Activated naive CD8-positive, alpha-beta T cell treated with anti-CD3 and anti-CD28 coated beads, Interleukin-2, amount 10 ng/mL, durations not matched to agents 7 days and 5 days (primary cell): ENCODE results near the gene XRCC3. TPM values are rescaled to one million over a fixed set of nuclear protein-coding genes. Genes with fewer than 3 reads are reported as not detected.
"Not testable (repeated sequence)": the region's sequence is repeated elsewhere in the genome, so short reads cannot be mapped to it uniquely, and the experiment has no call there.

Source experiments
- ATAC-seq: fragments of 150-1000 bp; cut with Tn5 transposase; one replicate; pipeline ENCODE4 v1.10.0; 2021; ENCODE audit warnings: low read depth, moderate library complexity
- POLR2A ChIA-PET: fragments of 350-600 bp; sonication (Branson Sonifier 250); formaldehyde crosslinking; loops from one replicate; lab custom pipeline; 2021; ENCODE audit warnings: antibody characterized with exemption; lab: Charles Lee
- DNase-seq: peaks from one replicate; pipeline ENCODE4 v3.0.0; 2021
- H3K27ac Mint-ChIP-seq: one replicate; pipeline ENCODE4 v1.8.0; 2022; ENCODE audit warnings: mild to moderate bottlenecking, mixed read lengths
- H3K27me3 Mint-ChIP-seq: one replicate; pipeline ENCODE4 v1.8.0; 2022; ENCODE audit warnings: mild to moderate bottlenecking, moderate library complexity, mixed read lengths
- H3K36me3 Mint-ChIP-seq: one replicate; pipeline ENCODE4 v1.8.0; 2021; ENCODE audit warnings: mild to moderate bottlenecking, mixed read lengths
- H3K4me1 Mint-ChIP-seq: one replicate; pipeline ENCODE4 v1.8.0; 2021; ENCODE audit warnings: mixed read lengths
- H3K4me3 Mint-ChIP-seq: one replicate; pipeline ENCODE4 v1.8.0; 2022; ENCODE audit warnings: mild to moderate bottlenecking, moderate library complexity, mixed read lengths
- H3K9me3 Mint-ChIP-seq: one replicate; pipeline ENCODE4 v1.8.0; 2021; ENCODE audit warnings: mixed read lengths
- total RNA-seq, 2 experiments: library from RNA; stranded (reverse); gene quantifications; one replicate each; pipeline ENCODE4 v1.2.3, GENCODE V29; 2021

The XRCC3 gene
- total RNA-seq, 2 experiments from 2014 or later: 35.5 to 41.3 TPM

DNA sequence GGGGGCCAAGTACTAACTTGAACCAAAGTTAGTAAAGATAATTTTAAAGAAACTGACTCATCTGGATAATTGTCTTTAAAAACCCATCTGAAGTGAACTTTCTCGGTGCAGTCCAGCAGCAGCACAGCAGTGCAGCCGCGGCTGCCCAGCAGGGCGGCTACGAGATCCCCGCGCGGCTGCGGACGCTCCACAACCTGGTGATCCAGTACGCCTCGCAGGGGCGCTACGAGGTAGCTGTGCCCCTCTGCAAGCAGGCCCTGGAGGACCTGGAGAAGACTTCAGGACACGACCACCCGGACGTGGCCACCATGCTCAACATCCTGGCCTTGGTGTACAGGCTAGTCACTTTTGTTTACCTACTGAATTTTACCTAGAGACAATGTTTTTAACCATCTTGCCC, 52.7 kb downstream of the XRCC3 start:
- POLR2A ChIA-PET: no interaction called here

DNA sequence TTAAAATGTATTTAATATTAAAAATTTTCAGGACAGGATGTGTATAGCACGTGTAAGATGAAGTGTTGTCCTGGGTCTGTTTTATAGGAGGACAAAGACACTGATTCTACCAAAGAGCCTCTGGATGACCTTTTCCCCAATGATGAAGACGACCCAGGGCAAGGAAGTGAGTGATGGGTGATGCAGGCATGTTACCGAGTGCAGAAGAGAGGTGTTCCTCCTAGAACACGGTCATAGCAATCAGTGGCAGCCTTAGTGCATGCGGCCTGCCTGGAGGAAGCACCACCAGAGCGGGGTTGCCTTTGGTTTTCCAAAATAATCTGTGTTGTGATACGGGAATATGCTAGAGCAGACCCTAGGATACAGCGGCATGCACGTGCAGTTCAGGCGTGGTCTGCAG, 53.2 kb downstream of the XRCC3 start:
- no peaks in the 10 kb centered on the region for H3K9me3 Mint-ChIP-seq
- no peak for DNase-seq
- peaks cover 3% of the 10 kb centered on the region for H3K4me1 Mint-ChIP-seq
- ATAC-seq: no peak
- H3K27me3 Mint-ChIP-seq: no peaks in the 10 kb centered on the region
- H3K36me3 Mint-ChIP-seq: peaks cover 18% of the 10 kb centered on the region
- H3K4me3 Mint-ChIP-seq: no peak overlapping the region
- POLR2A ChIA-PET: interaction anchor here (0.5 kb wide), 1 partner anchor 12 kb away, joined by 4 read pairs; no protein-coding TSS in a partner anchor
- H3K27ac Mint-ChIP-seq: no peak overlapping the region

More for the DNA sequence above, 52.7 kb downstream of the XRCC3 start:
- H3K27me3 Mint-ChIP-seq: no peaks in the 10 kb centered on the region
- ATAC-seq (no peak), DNase-seq (no peak)
- H3K4me1 Mint-ChIP-seq: peaks cover 3% of the 10 kb centered on the region
- no peak overlapping the region for H3K4me3 Mint-ChIP-seq
- H3K36me3 Mint-ChIP-seq: peaks cover 18% of the 10 kb centered on the region
- no peaks in the 10 kb centered on the region for H3K9me3 Mint-ChIP-seq
- no peak overlapping the region for H3K27ac Mint-ChIP-seq

DNA sequence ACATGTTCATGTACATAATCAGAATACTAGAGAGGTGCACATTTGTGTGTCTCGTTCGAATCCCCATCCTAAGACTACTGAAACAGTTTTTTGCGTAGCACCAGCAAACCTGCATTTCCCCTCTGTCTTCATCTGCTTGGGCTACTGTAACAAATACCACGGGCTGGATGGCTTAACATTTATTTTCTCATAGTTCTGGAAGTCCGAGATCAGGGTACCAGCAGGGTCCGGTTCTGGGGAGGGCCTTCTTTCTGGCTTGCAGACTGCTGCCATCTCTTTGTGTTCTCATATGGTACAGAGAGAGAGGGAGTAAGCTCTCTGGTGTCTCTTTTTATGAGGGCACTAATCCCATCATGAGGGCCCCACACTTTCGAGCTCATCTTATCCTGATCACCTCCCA, 55.6 kb downstream of the XRCC3 start:
- no peak for DNase-seq
- Mint-ChIP-seq H3K27ac (no peak overlapping the region), H3K4me3 (no peak overlapping the region), H3K36me3 (peaks cover 17% of the 10 kb centered on the region), H3K9me3 (no peaks in the 10 kb centered on the region), H3K27me3 (no peaks in the 10 kb centered on the region), H3K4me1 (no peaks in the 10 kb centered on the region)
- no peak for ATAC-seq
- POLR2A ChIA-PET: no interaction called here

DNA sequence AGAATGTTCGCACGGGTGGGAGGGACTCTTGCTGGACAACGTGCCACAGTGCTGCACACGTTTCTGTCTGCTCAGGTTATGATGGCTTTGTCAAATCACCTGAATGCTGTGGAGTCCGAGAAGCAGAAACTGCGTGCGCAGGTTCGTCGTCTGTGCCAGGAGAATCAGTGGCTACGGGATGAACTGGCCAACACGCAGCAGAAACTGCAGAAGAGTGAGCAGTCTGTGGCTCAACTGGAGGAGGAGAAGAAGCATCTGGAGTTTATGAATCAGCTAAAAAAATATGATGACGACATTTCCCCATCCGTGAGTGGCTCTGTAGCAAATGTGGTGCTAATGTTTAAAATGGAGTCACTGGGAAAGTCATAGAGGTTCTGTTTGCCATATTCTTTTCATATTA, 57.8 kb downstream of the XRCC3 start:
- ATAC-seq (no peak), DNase-seq (no peak)
- Mint-ChIP-seq H3K27me3 (no peaks in the 10 kb centered on the region), H3K4me3 (no peak overlapping the region), H3K9me3 (no peaks in the 10 kb centered on the region), H3K27ac (no peak overlapping the region), H3K4me1 (no peaks in the 10 kb centered on the region), H3K36me3 (peaks cover 18% of the 10 kb centered on the region)
- POLR2A ChIA-PET: no interaction called here

DNA sequence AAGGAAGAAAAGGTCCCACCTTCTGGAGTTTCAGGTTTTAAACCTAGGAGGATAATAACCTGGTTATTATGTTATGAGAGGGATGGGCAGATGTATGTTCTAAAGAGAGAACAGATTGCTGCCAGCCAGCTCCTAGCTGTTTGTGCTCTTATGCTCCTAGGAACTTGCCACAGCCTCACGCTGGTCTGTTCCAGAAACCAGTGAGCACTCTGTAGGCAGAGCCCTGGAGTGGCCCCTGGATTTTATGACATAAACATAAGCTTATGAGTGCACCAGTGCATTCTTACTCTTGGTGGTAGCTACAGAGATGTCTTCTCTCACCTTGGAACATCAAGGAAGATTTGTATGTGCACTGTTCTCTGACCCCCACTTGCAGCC, 58.5 kb downstream of the XRCC3 start:
- Mint-ChIP-seq H3K9me3 (no peaks in the 10 kb centered on the region), H3K27me3 (no peaks in the 10 kb centered on the region), H3K36me3 (peaks cover 18% of the 10 kb centered on the region), H3K27ac (no peak overlapping the region), H3K4me3 (no peak overlapping the region), H3K4me1 (peaks cover 3% of the 10 kb centered on the region)
- DNase-seq: no peak
- POLR2A ChIA-PET: interaction anchor here (0.6 kb wide), 1 partner anchor 236 kb away, joined by 3 read pairs; no protein-coding TSS in a partner anchor
- ATAC-seq: no peak

DNA sequence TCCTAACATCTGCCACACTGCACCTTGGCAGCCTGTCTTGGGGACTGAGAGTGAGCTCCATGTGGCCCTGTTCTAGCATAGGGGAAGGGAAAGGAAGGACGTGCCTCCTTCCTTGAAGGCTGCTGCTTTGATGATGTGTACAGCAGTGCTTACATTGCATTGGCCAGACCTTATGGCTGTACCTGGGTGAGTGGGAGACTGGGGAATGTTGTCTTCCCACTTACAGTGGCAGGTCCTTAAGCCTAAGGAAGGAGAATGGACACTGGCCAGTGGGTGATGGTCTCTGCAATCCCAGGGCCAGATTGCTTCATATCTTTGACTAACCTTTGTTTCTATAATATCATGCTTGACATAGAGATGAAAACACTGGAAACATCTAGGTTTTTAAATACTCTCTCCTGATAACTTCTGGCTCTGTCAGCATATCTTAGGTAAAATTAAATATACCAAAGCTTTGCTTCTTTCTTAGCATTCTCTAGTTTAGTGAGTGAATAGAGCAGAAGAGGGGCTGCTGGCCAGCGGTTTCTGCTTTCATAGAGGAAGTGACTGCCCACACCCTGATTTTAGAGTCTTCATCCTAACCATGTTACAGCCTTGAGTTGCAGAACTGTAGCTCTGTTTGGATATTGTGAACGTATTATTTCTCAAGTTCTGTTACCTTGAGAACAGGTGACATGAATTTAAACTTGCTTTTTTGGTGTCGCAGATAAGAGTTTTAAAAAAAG, 59.1 kb downstream of the XRCC3 start:
- Mint-ChIP-seq H3K4me1 (peaks cover 3% of the 10 kb centered on the region), H3K27me3 (no peaks in the 10 kb centered on the region), H3K4me3 (no peak overlapping the region)

DNA sequence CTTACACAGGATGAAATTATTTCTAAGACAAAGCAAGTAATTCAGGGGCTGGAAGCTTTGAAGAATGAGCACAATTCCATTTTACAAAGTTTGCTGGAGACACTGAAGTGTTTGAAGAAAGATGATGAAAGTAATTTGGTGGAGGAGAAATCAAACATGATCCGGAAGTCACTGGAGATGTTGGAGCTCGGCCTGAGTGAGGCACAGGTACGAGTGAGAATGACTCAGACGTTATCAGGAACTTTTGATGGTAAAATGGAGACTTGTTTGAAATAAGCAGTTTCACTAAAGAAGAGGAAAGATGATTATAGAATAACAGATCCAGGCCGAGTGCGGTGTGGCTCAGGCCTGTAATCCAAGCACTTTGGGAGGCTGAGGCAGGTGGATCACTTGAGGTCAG, 60.6 kb downstream of the XRCC3 start:
- DNase-seq (no peak), ATAC-seq (no peak)
- Mint-ChIP-seq H3K9me3 (no peaks in the 10 kb centered on the region), H3K27ac (no peak overlapping the region), H3K36me3 (peaks cover 13% of the 10 kb centered on the region), H3K27me3 (no peaks in the 10 kb centered on the region), H3K4me1 (peaks cover 3% of the 10 kb centered on the region), H3K4me3 (no peak overlapping the region)
- POLR2A ChIA-PET: no interaction called here

More for the DNA sequence above, 59.1 kb downstream of the XRCC3 start:
- peaks cover 17% of the 10 kb centered on the region for H3K36me3 Mint-ChIP-seq
- H3K27ac Mint-ChIP-seq: no peak overlapping the region
- ATAC-seq (no peak), DNase-seq (no peak)
- H3K9me3 Mint-ChIP-seq: no peaks in the 10 kb centered on the region
- POLR2A ChIA-PET: interaction anchor here (0.6 kb wide), 1 partner anchor 237 kb away, joined by 3 read pairs; no protein-coding TSS in a partner anchor

DNA sequence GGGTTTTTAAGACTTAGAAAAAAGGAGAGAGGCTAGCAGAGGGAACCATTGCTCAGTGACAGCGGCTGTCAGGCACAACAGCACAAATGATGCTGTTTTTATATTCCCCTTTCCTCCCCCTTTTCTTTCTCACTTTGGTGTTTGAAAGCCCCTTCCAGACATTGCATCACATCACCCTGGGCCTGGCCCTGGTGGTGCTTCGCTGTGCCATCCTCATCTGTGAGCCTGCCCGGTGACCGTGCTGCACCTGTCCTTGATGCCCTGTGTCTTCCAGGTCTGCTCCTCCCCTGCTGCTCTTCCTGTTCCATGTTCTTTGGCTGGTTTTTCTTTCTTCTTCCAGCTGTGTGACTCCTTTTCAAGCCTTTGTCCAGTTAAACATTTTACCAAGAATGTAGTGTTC, 61.4 kb downstream of the XRCC3 start:
- peaks cover 8% of the 10 kb centered on the region for H3K36me3 Mint-ChIP-seq
- H3K27ac Mint-ChIP-seq: no peak overlapping the region
- no peak overlapping the region for H3K4me3 Mint-ChIP-seq
- POLR2A ChIA-PET: no interaction called here
- H3K4me1 Mint-ChIP-seq: peaks cover 3% of the 10 kb centered on the region
- H3K9me3 Mint-ChIP-seq: no peaks in the 10 kb centered on the region
- DNase-seq (no peak), ATAC-seq (no peak)
- no peaks in the 10 kb centered on the region for H3K27me3 Mint-ChIP-seq

DNA sequence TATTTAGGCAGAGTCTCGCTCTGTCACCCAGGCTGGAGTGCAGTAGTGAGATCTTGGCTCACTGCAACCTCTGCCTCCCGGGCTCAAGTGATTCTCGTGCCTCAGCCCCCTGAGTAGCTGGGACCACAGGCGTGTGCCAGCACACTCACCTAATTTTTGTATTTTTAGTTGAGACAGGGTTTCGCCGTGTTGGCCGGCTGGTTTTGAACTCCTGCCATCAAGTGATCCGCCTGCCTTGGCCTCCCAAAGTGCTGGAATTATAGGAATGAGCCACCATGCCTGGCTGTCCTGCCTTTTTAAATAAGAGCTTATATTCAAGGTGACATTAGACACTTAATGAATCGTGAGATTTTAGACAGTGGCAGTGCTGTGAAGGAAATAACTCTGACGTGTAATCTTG, 61.9 kb downstream of the XRCC3 start:
- H3K9me3 Mint-ChIP-seq, H3K4me3 Mint-ChIP-seq, DNase-seq, H3K36me3 Mint-ChIP-seq, POLR2A ChIA-PET, H3K27ac Mint-ChIP-seq, ATAC-seq, H3K27me3 Mint-ChIP-seq, H3K4me1 Mint-ChIP-seq: not testable (repeated sequence)

DNA sequence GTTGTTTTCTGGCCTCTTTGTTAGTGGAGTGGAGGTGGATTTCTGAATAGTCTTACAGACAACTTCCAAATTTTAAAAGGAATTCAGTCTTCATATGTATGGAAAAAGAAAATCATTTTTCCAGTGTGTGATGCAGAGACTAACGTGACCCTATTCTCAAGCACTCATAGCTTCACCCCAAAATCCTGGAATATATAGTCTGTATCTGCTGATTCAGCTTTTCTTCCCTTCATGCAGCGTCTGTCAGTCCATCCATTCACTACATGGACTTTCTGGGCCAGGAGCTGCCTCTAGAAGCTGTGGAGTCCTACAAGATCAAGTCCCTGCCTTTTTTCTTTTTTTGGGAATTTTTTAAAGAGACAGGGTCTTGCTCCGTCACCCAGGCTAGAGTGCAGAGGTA, 62.4 kb downstream of the XRCC3 start:
- Mint-ChIP-seq H3K36me3 (peaks cover 5% of the 10 kb centered on the region), H3K27ac (no peak overlapping the region), H3K27me3 (no peaks in the 10 kb centered on the region), H3K9me3 (no peaks in the 10 kb centered on the region), H3K4me3 (no peak overlapping the region), H3K4me1 (peaks cover 3% of the 10 kb centered on the region)
- DNase-seq: no peak
- POLR2A ChIA-PET: no interaction called here
- no peak for ATAC-seq

DNA sequence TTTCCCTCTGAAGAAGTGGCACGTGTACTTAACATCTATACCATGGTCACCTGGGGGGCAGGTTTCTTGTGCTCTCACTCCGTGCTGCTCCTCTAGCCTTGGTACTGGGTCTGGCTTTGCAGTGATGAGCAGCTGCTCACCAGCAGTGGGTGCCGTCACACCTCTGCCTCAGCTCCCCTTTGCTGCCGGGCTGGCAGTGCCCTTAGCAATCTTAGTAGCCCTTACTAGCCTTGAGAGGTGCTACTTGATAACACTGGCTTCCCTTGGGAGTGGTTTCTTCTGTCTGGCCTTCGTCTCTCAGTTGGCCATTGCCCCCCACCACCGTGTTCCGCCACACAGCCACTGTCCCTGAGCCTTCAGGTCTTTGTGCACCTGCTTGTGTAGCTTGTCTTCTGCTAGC, 63.7 kb downstream of the XRCC3 start:
- no peaks in the 10 kb centered on the region for H3K27me3 Mint-ChIP-seq
- no peak for DNase-seq
- H3K9me3 Mint-ChIP-seq: no peaks in the 10 kb centered on the region
- H3K4me3 Mint-ChIP-seq: no peak overlapping the region
- POLR2A ChIA-PET: no interaction called here
- H3K36me3 Mint-ChIP-seq: peaks cover 5% of the 10 kb centered on the region
- no peak overlapping the region for H3K27ac Mint-ChIP-seq
- no peak for ATAC-seq
- peaks cover 3% of the 10 kb centered on the region for H3K4me1 Mint-ChIP-seq

DNA sequence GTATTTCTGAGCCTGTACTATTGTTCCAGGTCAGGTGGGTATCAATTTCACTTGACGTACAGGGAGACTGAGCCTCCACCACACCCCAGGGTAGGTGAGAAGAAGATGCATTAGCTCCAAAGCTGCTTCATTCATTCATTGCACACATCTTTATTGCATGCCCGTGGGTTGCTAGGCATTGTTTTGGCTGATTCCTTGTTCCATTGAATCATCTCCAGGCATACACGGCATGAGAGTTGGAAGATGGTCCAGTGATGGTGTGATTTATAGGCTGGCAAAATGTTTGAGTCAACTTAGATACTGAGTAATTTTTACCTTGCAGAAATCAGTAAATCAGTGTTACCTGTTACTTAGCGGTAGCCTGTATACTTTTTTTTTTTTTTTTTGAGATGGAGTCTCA, 65.0 kb downstream of the XRCC3 start:
- H3K27me3 Mint-ChIP-seq: no peaks in the 10 kb centered on the region
- peaks cover 3% of the 10 kb centered on the region for H3K36me3 Mint-ChIP-seq
- DNase-seq: no peak
- H3K4me1 Mint-ChIP-seq: peaks cover 3% of the 10 kb centered on the region
- no peak overlapping the region for H3K4me3 Mint-ChIP-seq
- POLR2A ChIA-PET: no interaction called here
- no peak overlapping the region for H3K27ac Mint-ChIP-seq
- no peaks in the 10 kb centered on the region for H3K9me3 Mint-ChIP-seq
- ATAC-seq: no peak

DNA sequence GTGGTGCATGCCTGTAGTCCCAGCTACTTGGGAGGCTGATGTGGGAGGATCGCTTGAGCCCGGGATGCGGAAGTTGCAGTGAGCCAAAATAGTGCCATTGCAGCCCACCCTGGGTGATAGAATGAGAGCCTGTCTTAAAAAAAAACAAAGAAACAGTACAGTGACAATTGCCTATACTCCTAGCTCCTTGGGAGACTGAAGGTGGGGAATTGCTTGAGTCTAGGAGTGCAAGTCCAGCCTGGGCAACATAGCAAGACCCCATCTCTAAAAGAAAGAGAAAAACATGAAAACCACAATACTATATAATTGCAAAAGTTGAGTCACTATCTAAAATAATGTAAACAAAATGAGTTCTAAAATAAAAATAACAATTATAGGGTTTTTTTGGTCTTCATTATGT, 66.2 kb downstream of the XRCC3 start:
- POLR2A ChIA-PET: no interaction called here
- no peak for ATAC-seq
- peaks cover 3% of the 10 kb centered on the region for H3K4me1 Mint-ChIP-seq
- DNase-seq: no peak
- no peak overlapping the region for H3K4me3 Mint-ChIP-seq
- no peaks in the 10 kb centered on the region for H3K27me3 Mint-ChIP-seq
- no peaks in the 10 kb centered on the region for H3K36me3 Mint-ChIP-seq
- H3K9me3 Mint-ChIP-seq: no peaks in the 10 kb centered on the region
- no peak overlapping the region for H3K27ac Mint-ChIP-seq
